IPS DF 6.9 (cell line): Measurements from ENCODE around the gene CCDC106.
A peak's percentile ranks its signal among the peaks of the same experiment; 100 is the strongest.

ENCODE experiments used
- DNase-seq: peaks from one replicate; pipeline ENCODE4 v3.0.0-alpha.2; 2013; ENCODE audit warnings: low read depth, low spot score
- H3K27ac ChIP-seq: one replicate; pipeline ENCODE4 v1.5.1; 2013; ENCODE audit warnings: low read length, control low read depth
- H3K27me3 ChIP-seq: 2 replicates; pipeline ENCODE4 v1.6.1; 2013; ENCODE audit warnings: mild to moderate bottlenecking, low read length; ENCODE audit not compliant: control insufficient read depth, insufficient read depth
- H3K36me3 ChIP-seq: 2 replicates; pipeline ENCODE4 v1.6.1; 2013; ENCODE audit warnings: low read length; ENCODE audit not compliant: control insufficient read depth, insufficient read depth
- H3K4me1 ChIP-seq: 2 replicates; pipeline ENCODE4 v1.6.1; 2013; ENCODE audit warnings: low read length; ENCODE audit not compliant: control insufficient read depth, insufficient read depth
- H3K4me3 ChIP-seq: 2 replicates; pipeline ENCODE4 v1.5.1; 2013; ENCODE audit warnings: mild to moderate bottlenecking, low read length
- H3K9me3 ChIP-seq: 2 replicates; pipeline ENCODE4 v1.6.1; 2013; ENCODE audit warnings: low read length, inconsistent platforms; ENCODE audit not compliant: control insufficient read depth, insufficient read depth
- WGBS: extraction: QIAGEN DNeasy Blood & Tissue Kit; methylation state at CpG from one replicate; pipeline ENCODE4 v1.1.7; 2013; ENCODE audit warnings: mixed read lengths, missing lambda C conversion rate; ENCODE audit not compliant: insufficient read length, insufficient coverage; 5-methylcytosine and 5-hydroxymethylcytosine counted together

The CCDC106 gene

GRCh38 chr19:55644191-55644833 lies 3.7 kb upstream of the CCDC106 start:
- no CpG with 5 or more reads among the region's 12 CpGs for WGBS
- Histone ChIP-seq H3K4me3 (peak overlapping the region; percentile 82), H3K9me3 (no peaks in the 10 kb centered on the region), H3K4me1 (0 out of 2 replicates have a peak, but pooled peaks cover 4% of the 10 kb centered on the region), H3K27me3 (no peaks in the 10 kb centered on the region), H3K27ac (no peak overlapping the region), H3K36me3 (peaks cover 8% of the 10 kb centered on the region)
- DNase-seq = no peak

GRCh38 chr19:55644842-55645511 lies 3.0 kb upstream of the CCDC106 start:
- Histone ChIP-seq H3K4me3 (no peak overlapping the region; the same call in 1 of the 2 replicates), H3K27me3 (no peaks in the 10 kb centered on the region), H3K36me3 (peaks cover 8% of the 10 kb centered on the region), H3K9me3 (no peaks in the 10 kb centered on the region), H3K27ac (no peak overlapping the region), H3K4me1 (0 out of 2 replicates have a peak, but pooled peaks cover 3% of the 10 kb centered on the region)
- no CpG with 5 or more reads among the region's 28 CpGs for WGBS
- no peak for DNase-seq

- DNase-seq = no peak
- no CpG with 5 or more reads among the region's 5 CpGs for WGBS
- no peaks in the 10 kb centered on the region for H3K9me3 ChIP-seq
- no peaks in the 10 kb centered on the region for H3K27me3 ChIP-seq
- H3K4me3 ChIP-seq = no peak overlapping the region
- H3K36me3 ChIP-seq = peaks cover 8% of the 10 kb centered on the region
- no peak overlapping the region for H3K27ac ChIP-seq
- H3K4me1 ChIP-seq = 0 out of 2 replicates have a peak, but pooled peaks cover 3% of the 10 kb centered on the region
Observed at GRCh38 chr19:55645512-55645881, 2.5 kb upstream of the CCDC106 start.

DNA sequence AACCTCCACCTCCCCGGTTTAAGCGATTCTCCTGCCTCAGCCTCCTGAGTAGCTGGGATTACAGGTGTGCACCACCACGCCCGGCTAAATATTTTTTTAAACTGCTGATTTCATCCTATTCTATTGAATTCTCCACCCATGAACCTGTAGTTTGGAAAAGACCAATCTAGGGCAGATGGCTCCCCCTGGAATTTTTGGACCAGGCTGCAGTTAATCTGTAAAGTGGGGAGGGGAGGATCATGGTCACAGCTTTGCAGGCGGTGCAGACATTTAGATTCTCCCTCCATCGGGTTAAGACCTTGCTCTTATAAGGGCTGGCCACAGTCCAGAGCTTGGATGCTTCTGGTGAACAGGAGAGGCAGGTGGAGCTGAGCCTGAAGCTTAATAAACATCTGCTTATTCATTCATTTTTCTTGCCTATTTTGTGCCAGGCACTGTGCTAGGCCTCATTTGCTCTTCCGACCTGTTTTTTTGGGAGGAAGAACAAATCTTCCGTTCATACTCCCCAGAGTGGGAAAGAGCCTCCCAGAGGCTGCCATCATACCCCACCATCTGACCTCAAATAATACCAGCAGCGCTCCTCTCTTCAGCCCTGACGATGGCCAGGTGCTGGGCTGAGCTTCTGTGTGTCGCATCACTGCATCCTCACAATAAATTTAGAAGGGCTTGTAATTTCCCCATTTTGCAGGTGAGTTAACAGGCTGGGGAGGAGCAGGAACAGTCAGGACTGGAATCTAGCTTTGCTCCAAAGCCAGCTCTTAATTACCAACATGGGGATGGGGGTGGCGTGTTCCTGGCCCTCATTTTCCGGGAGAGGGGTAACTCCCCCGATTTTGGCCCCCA lies 902 bp upstream of the CCDC106 start:
- no peaks in the 10 kb centered on the region for H3K9me3 ChIP-seq
- H3K27me3 ChIP-seq = no peaks in the 10 kb centered on the region
- DNase-seq = no peak
- peaks cover 8% of the 10 kb centered on the region for H3K36me3 ChIP-seq
- WGBS = no CpG with 5 or more reads among the region's 14 CpGs
- H3K27ac ChIP-seq = no peak overlapping the region
- H3K4me1 ChIP-seq = 0 out of 2 replicates have a peak, but pooled peaks cover 3% of the 10 kb centered on the region
- peak overlapping the region; percentile 86; the same call in 1 of the 2 replicates for H3K4me3 ChIP-seq

DNA sequence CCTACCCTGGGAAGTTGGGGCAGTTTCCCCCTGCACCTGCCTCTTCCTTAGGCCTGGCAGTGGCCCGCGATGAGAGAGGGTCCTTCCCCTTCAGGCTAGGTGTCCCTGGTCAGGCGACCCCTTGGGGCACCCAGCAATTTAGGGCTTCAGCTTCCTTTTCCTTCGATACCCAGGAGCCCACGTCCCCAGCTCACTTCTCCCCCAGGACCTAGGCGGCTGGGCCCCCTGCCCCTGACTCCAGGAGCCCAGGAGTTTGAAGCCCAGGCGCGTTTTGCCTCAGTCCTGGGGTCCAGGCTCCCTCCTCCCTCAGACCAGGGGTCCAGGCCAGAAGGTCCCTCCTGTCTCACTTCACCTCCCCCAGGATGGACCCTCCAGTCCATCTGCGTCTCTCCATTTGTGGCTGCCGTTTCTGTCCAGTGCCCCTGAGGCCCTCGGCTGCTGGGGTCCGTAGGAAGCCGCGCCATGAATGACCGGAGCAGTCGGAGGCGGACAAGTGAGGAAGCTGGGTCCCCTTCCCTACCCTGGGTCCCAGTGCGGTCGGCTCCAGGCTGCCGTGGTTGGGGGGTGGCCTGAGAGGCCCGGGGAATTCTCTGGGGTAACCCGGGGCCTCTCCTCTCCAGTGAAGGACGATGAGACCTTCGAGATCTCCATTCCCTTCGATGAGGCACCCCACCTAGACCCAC lies 714 bp downstream of the CCDC106 start:
- Histone ChIP-seq H3K36me3 (peaks cover 8% of the 10 kb centered on the region), H3K27ac (no peak overlapping the region), H3K4me1 (0 out of 2 replicates have a peak, but pooled peaks cover 3% of the 10 kb centered on the region), H3K4me3 (peak overlapping the region; percentile 86; the same call in 1 of the 2 replicates), H3K27me3 (no peaks in the 10 kb centered on the region), H3K9me3 (no peaks in the 10 kb centered on the region)
- DNase-seq = no peak
- no CpG with 5 or more reads among the region's 25 CpGs for WGBS

DNA sequence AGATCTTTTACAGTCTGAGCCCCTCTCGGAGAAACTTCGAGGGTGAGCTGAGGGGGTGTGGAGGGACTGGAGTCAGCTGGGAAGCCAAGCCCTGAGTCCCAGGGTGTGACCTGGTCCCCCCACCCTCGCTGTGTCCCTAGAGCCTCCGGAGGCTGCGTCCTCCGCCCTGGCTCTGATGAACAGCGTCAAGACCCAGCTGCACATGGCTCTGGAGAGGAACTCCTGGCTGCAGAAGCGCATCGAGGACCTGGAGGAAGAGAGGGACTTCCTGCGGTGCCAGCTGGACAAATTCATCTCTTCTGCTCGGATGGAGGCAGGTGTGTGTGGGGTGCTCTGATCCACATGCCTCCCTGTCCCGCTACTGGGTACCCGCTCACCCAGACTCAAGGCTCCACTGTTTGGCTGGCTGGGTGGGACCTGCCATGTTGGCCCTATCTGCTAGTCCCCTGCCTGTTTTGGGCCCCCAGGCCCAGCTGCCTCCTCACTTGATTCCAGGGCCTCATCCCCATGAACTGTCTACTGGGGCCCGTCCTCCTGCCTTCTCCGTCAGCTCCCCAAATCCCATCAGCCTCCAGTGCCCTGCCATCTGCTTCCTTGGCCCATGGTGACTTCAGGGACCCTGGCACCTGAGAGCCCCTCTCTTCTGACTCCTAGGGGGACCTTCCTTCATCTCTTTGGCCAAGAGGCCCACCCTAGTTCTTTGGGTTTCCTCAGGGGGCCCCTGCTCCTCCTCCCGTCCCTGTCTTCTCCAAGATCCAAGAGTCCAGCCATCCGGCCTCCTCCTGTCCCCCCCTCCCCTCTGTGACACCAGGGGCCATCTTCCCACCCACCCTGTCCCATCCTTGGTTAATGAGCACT lies 1.5 kb downstream of the CCDC106 start:
- H3K4me3 ChIP-seq = no peak overlapping the region
- no peak overlapping the region for H3K27ac ChIP-seq
- WGBS = no CpG with 5 or more reads among the region's 17 CpGs

GRCh38 chr19:55650126-55650557 lies 2.1 kb downstream of the CCDC106 start:
- H3K36me3 ChIP-seq = peaks cover 3% of the 10 kb centered on the region
- H3K4me1 ChIP-seq = 0 out of 2 replicates have a peak, but pooled peaks cover 3% of the 10 kb centered on the region
- H3K27ac ChIP-seq = no peak overlapping the region
- no peaks in the 10 kb centered on the region for H3K27me3 ChIP-seq
- WGBS = no CpG with 5 or more reads among the region's 4 CpGs
- no peak for DNase-seq
- H3K9me3 ChIP-seq = no peaks in the 10 kb centered on the region
- H3K4me3 ChIP-seq = no peak overlapping the region

More for the DNA sequence above, 1.5 kb downstream of the CCDC106 start:
- no peaks in the 10 kb centered on the region for H3K9me3 ChIP-seq
- peaks cover 8% of the 10 kb centered on the region for H3K36me3 ChIP-seq
- no peak for DNase-seq
- 0 out of 2 replicates have a peak, but pooled peaks cover 3% of the 10 kb centered on the region for H3K4me1 ChIP-seq
- H3K27me3 ChIP-seq = no peaks in the 10 kb centered on the region

- no peak overlapping the region for H3K4me3 ChIP-seq
- no peaks in the 10 kb centered on the region for H3K36me3 ChIP-seq
- H3K27ac ChIP-seq = no peak overlapping the region
- H3K27me3 ChIP-seq = no peaks in the 10 kb centered on the region
- no peaks in the 10 kb centered on the region for H3K9me3 ChIP-seq
- WGBS = no CpG with 5 or more reads among the region's 17 CpGs
- H3K4me1 ChIP-seq = 0 out of 2 replicates have a peak, but pooled peaks cover 3% of the 10 kb centered on the region
- DNase-seq = no peak
Observed at GRCh38 chr19:55650602-55651230, 2.7 kb downstream of the CCDC106 start.

GRCh38 chr19:55651236-55651635 lies 3.2 kb downstream of the CCDC106 start:
- H3K27ac ChIP-seq = no peak overlapping the region
- no peaks in the 10 kb centered on the region for H3K9me3 ChIP-seq
- H3K36me3 ChIP-seq = no peaks in the 10 kb centered on the region
- no peak for DNase-seq
- no peaks in the 10 kb centered on the region for H3K27me3 ChIP-seq
- no CpG with 5 or more reads among the region's 18 CpGs for WGBS
- no peak overlapping the region for H3K4me3 ChIP-seq
- H3K4me1 ChIP-seq = 0 out of 2 replicates have a peak, but pooled peaks cover 3% of the 10 kb centered on the region
